Uterus (tissue), 4 donors: Measurements from ENCODE around the gene GALNTL6. TPM values are rescaled to one million over a fixed set of nuclear protein-coding genes. Genes with fewer than 3 reads are reported as not detected.

Source experiments
- DNase-seq, 2 donors: peaks; one replicate each; pipeline ENCODE4 v3.0.0-alpha.2; 2019 to 2020
- H3K27ac ChIP-seq, 2 donors: fragments of 200-600 bp; sonication (generic); 1 replicate in 1 of 2; 2 replicates in 1 of 2; pipeline ENCODE4 v1.5.1; 2016 to 2018
- H3K27me3 ChIP-seq, 2 donors: fragments of 200-600 bp; sonication (generic); one replicate each; pipeline ENCODE4 v1.5.1; 2018 to 2019; ENCODE audit warnings: control low read depth in 1 of 2
- H3K36me3 ChIP-seq, 2 donors: fragments of 200-600 bp; sonication (generic); one replicate each; pipeline ENCODE4 v1.5.1; 2019; ENCODE audit warnings: control low read depth in 1 of 2
- H3K4me1 ChIP-seq, 2 donors: fragments of 200-600 bp; sonication (generic); one replicate each; pipeline ENCODE4 v1.5.1; 2018 to 2019; ENCODE audit warnings: control low read depth in 1 of 2
- H3K4me3 ChIP-seq, 2 donors: fragments of 200-600 bp; sonication (generic); 1 replicate in 1 of 2; 2 replicates in 1 of 2; pipeline ENCODE4 v1.5.1; 2018 to 2019; ENCODE audit warnings: mild to moderate bottlenecking in 1 of 2
- H3K9me3 ChIP-seq, 2 donors: fragments of 200-600 bp; sonication (generic); one replicate each; pipeline ENCODE4 v1.5.1; 2019; ENCODE audit warnings: control low read depth in 1 of 2
- POLR2A ChIP-seq, 2 donors: fragments of 450-650 bp; IDR thresholded peaks; one replicate each; pipeline ENCODE4 v1.6.1; 2016; ENCODE audit warnings: antibody characterized with exemption in 2 of 2, mild to moderate bottlenecking in 1 of 2, moderate library complexity in 1 of 2
- intact Hi-C: fragments of 100-400 bp; cut with DNase I; formaldehyde crosslinking; loops from one replicate; pipeline ENCODE4 v1.15.1; 2023; ENCODE audit warnings: low total_unique reads
- total RNA-seq, 4 donors: library from RNA; depleted of rRNA in 3 of 4; stranded (reverse); fragments of >200 nt in 3 of 4; gene quantifications; one replicate each; pipeline versions ENCODE4 v1.1.0 to v1.2.4, GENCODE V29; 2014 to 2023
- TF ChIP-seq, protein P1 (sequence below), 4 experiments: fragments of 200-600 bp in 2 of 4; fragments of 450-650 bp in 2 of 4; sonication (generic) in 2 of 4; IDR thresholded peaks; one replicate each; pipeline ENCODE4 v1.5.1; 2016 to 2019; ENCODE audit warnings: antibody characterized with exemption in 4 of 4, mild to moderate bottlenecking in 2 of 4, moderate library complexity in 1 of 4
- donor health status: DM: yes; HTN: yes; CAD: no.

Gene GALNTL6
- total RNA-seq, 4 donors from 2014 or later: 2.6 TPM; not detected in 3

DNA sequence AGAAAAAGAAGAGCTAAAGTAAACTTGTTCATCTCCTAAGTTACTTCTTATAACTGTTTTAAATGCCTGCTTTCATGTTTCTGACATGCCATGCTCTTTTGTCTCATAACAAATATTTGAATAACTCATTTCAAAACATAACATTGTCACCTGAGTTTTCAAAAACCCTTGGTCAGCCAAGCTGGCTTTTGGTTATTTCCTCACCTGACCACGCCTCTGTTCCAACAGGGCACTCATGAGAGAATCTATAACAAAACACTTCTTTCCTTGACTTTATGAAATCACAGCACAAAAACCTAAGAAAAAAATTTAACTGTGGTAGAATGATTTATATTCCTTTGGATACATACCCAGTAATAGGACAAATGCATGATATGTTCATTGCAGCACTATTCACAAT lies 1182.5 kb downstream of the GALNTL6 start:
- DNase-seq: no peak
- TF ChIP-seq, protein P1, sequence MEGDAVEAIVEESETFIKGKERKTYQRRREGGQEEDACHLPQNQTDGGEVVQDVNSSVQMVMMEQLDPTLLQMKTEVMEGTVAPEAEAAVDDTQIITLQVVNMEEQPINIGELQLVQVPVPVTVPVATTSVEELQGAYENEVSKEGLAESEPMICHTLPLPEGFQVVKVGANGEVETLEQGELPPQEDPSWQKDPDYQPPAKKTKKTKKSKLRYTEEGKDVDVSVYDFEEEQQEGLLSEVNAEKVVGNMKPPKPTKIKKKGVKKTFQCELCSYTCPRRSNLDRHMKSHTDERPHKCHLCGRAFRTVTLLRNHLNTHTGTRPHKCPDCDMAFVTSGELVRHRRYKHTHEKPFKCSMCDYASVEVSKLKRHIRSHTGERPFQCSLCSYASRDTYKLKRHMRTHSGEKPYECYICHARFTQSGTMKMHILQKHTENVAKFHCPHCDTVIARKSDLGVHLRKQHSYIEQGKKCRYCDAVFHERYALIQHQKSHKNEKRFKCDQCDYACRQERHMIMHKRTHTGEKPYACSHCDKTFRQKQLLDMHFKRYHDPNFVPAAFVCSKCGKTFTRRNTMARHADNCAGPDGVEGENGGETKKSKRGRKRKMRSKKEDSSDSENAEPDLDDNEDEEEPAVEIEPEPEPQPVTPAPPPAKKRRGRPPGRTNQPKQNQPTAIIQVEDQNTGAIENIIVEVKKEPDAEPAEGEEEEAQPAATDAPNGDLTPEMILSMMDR (IDR thresholded peaks at IDR 0.05): no peak
- TF ChIP-seq POLR2A (IDR thresholded peaks at IDR 0.05): no peak
- intact Hi-C loops: no loop called here

DNA sequence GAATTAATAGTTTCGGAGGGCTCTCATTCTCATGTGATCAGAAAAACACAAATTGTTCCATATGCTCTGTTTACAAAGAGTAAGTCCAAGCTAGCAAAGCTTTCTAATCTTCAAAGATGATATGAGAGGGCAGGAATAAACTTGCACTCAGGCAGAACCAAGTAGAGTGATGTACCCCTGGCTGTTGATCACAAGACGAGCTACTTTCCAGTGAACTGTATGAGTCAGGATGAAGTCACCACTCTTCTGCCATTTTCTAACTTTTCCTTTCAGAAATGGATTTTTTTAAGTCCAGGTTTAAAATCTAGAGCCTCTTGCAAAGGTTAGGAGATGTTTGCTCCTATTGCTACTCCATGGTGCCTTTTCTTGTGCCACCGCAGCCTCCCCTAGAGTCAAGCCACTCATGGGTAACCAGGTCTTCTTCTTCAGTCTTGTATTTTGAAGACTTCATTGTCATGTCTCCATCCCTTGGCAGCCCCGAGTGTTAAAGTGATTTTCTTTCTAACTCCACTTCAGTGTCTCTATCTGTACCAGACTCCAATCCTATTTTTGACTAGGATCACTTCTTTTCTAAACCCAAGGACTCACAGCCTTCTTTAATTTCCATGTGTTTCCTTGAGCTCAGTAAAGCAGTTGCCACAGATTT lies 1183.5 kb downstream of the GALNTL6 start:
- intact Hi-C loops: no loop called here
- DNase-seq: no peak

More for the DNA sequence above, 1182.5 kb downstream of the GALNTL6 start:
- Histone ChIP-seq H3K36me3 (no peaks in the 10 kb centered on the region), H3K4me3 (no peak overlapping the region), H3K27me3 (no peaks in the 10 kb centered on the region), H3K27ac (peak overlapping the region in 1 of 2 donors; percentile 72), H3K9me3 (no peaks in the 10 kb centered on the region), H3K4me1 (no peaks in the 10 kb centered on the region)

DNA sequence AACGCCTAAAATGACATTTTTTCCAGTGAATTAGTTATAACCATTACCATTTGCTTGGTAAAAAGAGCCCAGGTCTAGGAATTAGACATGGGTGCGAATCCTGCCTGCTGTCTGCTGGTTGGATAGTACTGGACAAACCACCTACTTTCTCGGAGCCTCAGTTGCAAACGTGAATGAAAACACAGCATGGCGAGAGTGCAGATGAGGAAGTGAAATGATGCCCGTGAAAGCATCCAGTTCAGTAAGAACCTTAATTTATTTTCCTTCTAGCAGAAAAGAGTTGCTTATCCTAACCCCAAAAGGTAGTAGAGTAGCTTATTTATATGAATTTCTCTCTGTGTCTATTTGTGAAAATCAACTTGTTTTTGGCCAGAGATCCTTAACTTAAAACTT lies 1184.0 kb downstream of the GALNTL6 start:
- Histone ChIP-seq H3K27ac (peak overlapping the region; percentile 62 to 72), H3K4me3 (no peak overlapping the region), H3K9me3 (no peaks in the 10 kb centered on the region), H3K27me3 (no peaks in the 10 kb centered on the region), H3K36me3 (no peaks in the 10 kb centered on the region), H3K4me1 (no peaks in the 10 kb centered on the region)
- TF ChIP-seq POLR2A (IDR thresholded peaks at IDR 0.05): no peak
- TF ChIP-seq, protein P1 (IDR thresholded peaks at IDR 0.05): no peak
- intact Hi-C loops: no loop called here
- DNase-seq: no peak

More for the DNA sequence above, 1183.5 kb downstream of the GALNTL6 start:
- Histone ChIP-seq H3K27me3 (no peaks in the 10 kb centered on the region), H3K4me1 (no peaks in the 10 kb centered on the region), H3K36me3 (no peaks in the 10 kb centered on the region), H3K27ac (peak overlapping the region; percentile 62 to 72), H3K9me3 (no peaks in the 10 kb centered on the region), H3K4me3 (no peak overlapping the region)
- TF ChIP-seq, protein P1 (IDR thresholded peaks at IDR 0.05): no peak
- no peak for TF ChIP-seq POLR2A (IDR thresholded peaks at IDR 0.05)

DNA sequence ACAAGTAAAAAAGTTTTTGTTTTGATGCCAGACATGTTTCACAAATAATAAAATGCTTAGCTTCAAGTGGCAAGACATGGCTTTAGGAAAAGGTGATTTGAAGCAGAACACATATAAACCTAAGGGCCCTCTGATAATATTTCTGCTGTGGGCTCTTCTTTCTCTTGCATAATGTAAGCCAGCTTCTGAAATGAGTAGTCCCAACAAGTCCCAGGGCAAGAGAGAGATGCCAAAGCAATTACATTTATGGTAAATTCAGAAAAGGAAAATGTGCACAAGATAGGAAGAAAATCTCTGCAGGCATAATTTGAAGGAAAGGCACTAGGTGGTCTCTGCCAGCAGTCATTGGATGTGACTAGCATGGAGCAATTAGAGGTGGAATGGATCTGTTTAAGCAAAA lies 1184.7 kb downstream of the GALNTL6 start:
- no peak for DNase-seq
- no peaks in the 10 kb centered on the region for H3K27me3 ChIP-seq
- H3K4me3 ChIP-seq: no peak overlapping the region
- peak overlapping the region; percentile 62 to 72 for H3K27ac ChIP-seq
- H3K36me3 ChIP-seq: no peaks in the 10 kb centered on the region
- no peaks in the 10 kb centered on the region for H3K4me1 ChIP-seq
- TF ChIP-seq, protein P1 (IDR thresholded peaks at IDR 0.05): no peak
- TF ChIP-seq POLR2A (IDR thresholded peaks at IDR 0.05): no peak
- no peaks in the 10 kb centered on the region for H3K9me3 ChIP-seq
- intact Hi-C loops: no loop called here

DNA sequence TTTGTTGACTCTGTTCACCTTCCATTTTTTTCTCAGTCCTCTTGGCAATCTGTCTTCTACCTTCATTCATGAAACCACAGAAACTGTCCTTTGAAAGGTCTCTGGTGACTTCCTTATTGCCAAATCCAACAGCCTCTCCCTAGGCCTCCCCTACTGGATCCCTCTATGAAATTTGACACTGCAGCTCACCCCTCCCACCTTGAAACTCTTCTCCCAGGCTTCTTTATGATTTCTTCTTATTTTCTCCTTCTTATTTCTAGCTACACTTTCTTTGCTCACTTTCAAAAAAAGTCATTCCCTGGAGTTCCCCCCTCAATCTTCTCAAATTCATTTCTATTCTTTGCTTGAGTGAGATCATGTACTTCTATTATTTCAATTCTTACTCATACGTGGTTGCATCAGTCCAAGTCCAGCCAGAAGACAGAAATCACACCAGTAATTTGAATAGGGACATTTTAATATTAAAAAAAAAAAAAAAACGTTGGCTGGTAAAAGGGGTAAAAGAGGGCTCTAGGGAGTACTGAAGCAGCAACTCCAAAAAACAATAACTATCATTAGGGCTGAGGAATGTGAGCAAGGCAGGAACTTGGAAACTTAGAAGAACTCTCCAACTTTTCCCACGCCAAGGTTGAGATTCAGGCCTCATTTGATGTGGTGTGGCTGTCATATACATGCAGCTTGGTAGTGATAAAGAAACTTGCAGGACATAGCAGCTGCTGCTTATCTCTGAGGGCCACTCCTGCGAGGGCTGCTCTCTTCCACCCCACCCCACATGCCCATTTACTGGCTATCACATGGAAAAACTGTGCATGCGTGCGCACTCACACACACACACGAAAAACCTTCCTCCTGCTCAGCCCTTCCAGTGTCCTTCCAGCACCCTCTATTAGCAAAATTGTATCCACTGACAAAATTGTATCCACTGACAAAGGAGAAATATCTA lies 1185.6 kb downstream of the GALNTL6 start:
- no peak overlapping the region for H3K4me3 ChIP-seq
- intact Hi-C loops: no loop called here
- H3K27me3 ChIP-seq: no peaks in the 10 kb centered on the region
- TF ChIP-seq, protein P1 (IDR thresholded peaks at IDR 0.05): no peak
- no peak for TF ChIP-seq POLR2A (IDR thresholded peaks at IDR 0.05)
- peak overlapping the region; percentile 62 to 72 for H3K27ac ChIP-seq
- no peaks in the 10 kb centered on the region for H3K36me3 ChIP-seq
- no peaks in the 10 kb centered on the region for H3K9me3 ChIP-seq
- no peak for DNase-seq
- no peaks in the 10 kb centered on the region for H3K4me1 ChIP-seq
